ENCODE measurements around the gene MYCL. TPM values are rescaled to one million over a fixed set of nuclear protein-coding genes. Genes with fewer than 3 reads are reported as not detected.

Gene MYCL
- total RNA-seq, 1 donor from 2014 or later = 0.44 TPM

- no peak for TF ChIP-seq CTCF (IDR thresholded peaks at IDR 0.05; ENCODE audit: borderline replicate concordance)
- Histone ChIP-seq H3K27me3 (ENCODE audit: low read depth) (no peaks in the 10 kb centered on the region), H3K4me3 (no peak overlapping the region), H3K27ac (replicated peaks) (no peak overlapping the region), H3K4me1 (peaks cover 20% of the 10 kb centered on the region), H3K9me3 (replicated peaks) (no peaks in the 10 kb centered on the region), H3K36me3 (no peaks in the 10 kb centered on the region)
- no peak for DNase-seq
- intact Hi-C loops (cut with micrococcal nuclease) = no loop called here
Observed at GRCh38 chr1:39866767-39867166, 35.0 kb downstream of the MYCL start.

GRCh38 chr1:39865762-39866161, 36.0 kb downstream of the MYCL start:
- Histone ChIP-seq H3K9me3 (replicated peaks) (no peaks in the 10 kb centered on the region), H3K36me3 (no peaks in the 10 kb centered on the region), H3K4me1 (peaks cover 13% of the 10 kb centered on the region), H3K27me3 (ENCODE audit: low read depth) (no peaks in the 10 kb centered on the region), H3K4me3 (no peak overlapping the region), H3K27ac (replicated peaks) (no peak overlapping the region)
- intact Hi-C loops (cut with micrococcal nuclease) = no loop called here
- no peak for DNase-seq
- no peak for TF ChIP-seq CTCF (IDR thresholded peaks at IDR 0.05; ENCODE audit: borderline replicate concordance)

GRCh38 chr1:39863177-39863576, 38.5 kb downstream of the MYCL start:
- H3K36me3 ChIP-seq = no peaks in the 10 kb centered on the region
- no peak for DNase-seq
- peaks cover 17% of the 10 kb centered on the region for H3K4me1 ChIP-seq
- no peak overlapping the region for H3K27ac ChIP-seq (replicated peaks)
- TF ChIP-seq CTCF (IDR thresholded peaks at IDR 0.05; ENCODE audit: borderline replicate concordance) = no peak
- intact Hi-C loops (cut with micrococcal nuclease) = no loop called here
- H3K4me3 ChIP-seq = no peak overlapping the region
- H3K27me3 ChIP-seq (ENCODE audit: low read depth) = no peaks in the 10 kb centered on the region
- no peaks in the 10 kb centered on the region for H3K9me3 ChIP-seq (replicated peaks)

DNA sequence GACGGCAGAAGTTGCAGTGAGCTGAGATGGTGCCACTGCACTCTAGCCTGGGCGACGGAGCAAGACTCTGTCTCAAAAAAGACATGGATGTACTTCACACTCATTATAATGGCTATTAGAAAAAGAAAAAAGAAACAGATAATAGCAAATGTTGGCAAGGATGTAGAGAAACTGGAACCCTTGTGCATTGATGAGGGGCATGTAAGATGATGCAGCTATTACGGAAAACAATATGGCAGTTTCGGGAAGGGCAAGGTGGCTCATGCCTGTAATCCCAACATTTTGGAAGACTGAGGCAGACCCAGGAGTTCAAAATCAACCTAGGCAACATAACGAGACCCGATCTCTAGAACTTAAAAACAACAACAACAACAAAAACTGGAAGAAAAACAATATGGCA, 40.7 kb downstream of the MYCL start:
- Histone ChIP-seq H3K36me3 (peaks cover 11% of the 10 kb centered on the region), H3K4me3 (no peak overlapping the region), H3K4me1 (peaks cover 11% of the 10 kb centered on the region), H3K27me3 (ENCODE audit: low read depth) (no peaks in the 10 kb centered on the region), H3K27ac (replicated peaks) (no peak overlapping the region), H3K9me3 (replicated peaks) (no peaks in the 10 kb centered on the region)
- TF ChIP-seq CTCF (IDR thresholded peaks at IDR 0.05; ENCODE audit: borderline replicate concordance) = no peak
- intact Hi-C loops (cut with micrococcal nuclease) = no loop called here
- no peak for DNase-seq

GRCh38 chr1:39859859-39860812, 41.6 kb downstream of the MYCL start:
- Histone ChIP-seq H3K9me3 (replicated peaks) (no peaks in the 10 kb centered on the region), H3K27me3 (ENCODE audit: low read depth) (no peaks in the 10 kb centered on the region), H3K4me1 (peaks cover 10% of the 10 kb centered on the region), H3K36me3 (peaks cover 19% of the 10 kb centered on the region), H3K27ac (replicated peaks) (no peak overlapping the region), H3K4me3 (no peak overlapping the region)
- intact Hi-C loops (cut with micrococcal nuclease) = no loop called here
- no peak for TF ChIP-seq CTCF (IDR thresholded peaks at IDR 0.05; ENCODE audit: borderline replicate concordance)
- DNase-seq = no peak
